CMK (cell line): ENCODE data around the gene RELN.

ENCODE experiments used
- DNase-seq: peaks from one replicate; pipeline ENCODE4 v3.0.0-alpha.2; 2010; ENCODE audit warnings: low read depth

The RELN gene

GRCh38 chr7:103685646-103686045, 303.8 kb downstream of the RELN start:
- DNase-seq = no peak

- no peak for DNase-seq
These were observed 306.1 kb downstream of the RELN start for GRCh38 chr7:103683348-103683747.

GRCh38 chr7:103680161-103681144, 309.0 kb downstream of the RELN start:
- no peak for DNase-seq

- no peak for DNase-seq
These were observed 310.0 kb downstream of the RELN start for GRCh38 chr7:103679151-103680132.

- DNase-seq = no peak
These were observed 321.0 kb downstream of the RELN start for GRCh38 chr7:103668279-103668941.

GRCh38 chr7:103666326-103666725, 323.1 kb downstream of the RELN start:
- DNase-seq = no peak

- DNase-seq = no peak
These were observed 324.9 kb downstream of the RELN start for GRCh38 chr7:103664577-103664976.

- DNase-seq = no peak
These were observed 328.7 kb downstream of the RELN start for GRCh38 chr7:103660455-103661371.

GRCh38 chr7:103658055-103659005, 331.1 kb downstream of the RELN start:
- DNase-seq = no peak

GRCh38 chr7:103657474-103657894, 332.0 kb downstream of the RELN start:
- DNase-seq = no peak

GRCh38 chr7:103656221-103656620, 333.2 kb downstream of the RELN start:
- no peak for DNase-seq

- no peak for DNase-seq
These were observed 337.7 kb downstream of the RELN start for GRCh38 chr7:103651593-103652377.

- no peak for DNase-seq
These were observed 340.4 kb downstream of the RELN start for GRCh38 chr7:103649052-103649451.

GRCh38 chr7:103648135-103648534, 341.3 kb downstream of the RELN start:
- no peak for DNase-seq

GRCh38 chr7:103644319-103644718, 345.1 kb downstream of the RELN start:
- no peak for DNase-seq

GRCh38 chr7:103640031-103640779, 349.3 kb downstream of the RELN start:
- no peak for DNase-seq

GRCh38 chr7:103637726-103638125, 351.7 kb downstream of the RELN start:
- DNase-seq = no peak

GRCh38 chr7:103637094-103637493, 352.4 kb downstream of the RELN start:
- DNase-seq = no peak
